Measurements from ENCODE around the gene SEMA4C.
"Not testable (repeated sequence)": the region's sequence is repeated elsewhere in the genome, so short reads cannot be mapped to it uniquely, and the experiment has no call there.

The SEMA4C gene

DNA sequence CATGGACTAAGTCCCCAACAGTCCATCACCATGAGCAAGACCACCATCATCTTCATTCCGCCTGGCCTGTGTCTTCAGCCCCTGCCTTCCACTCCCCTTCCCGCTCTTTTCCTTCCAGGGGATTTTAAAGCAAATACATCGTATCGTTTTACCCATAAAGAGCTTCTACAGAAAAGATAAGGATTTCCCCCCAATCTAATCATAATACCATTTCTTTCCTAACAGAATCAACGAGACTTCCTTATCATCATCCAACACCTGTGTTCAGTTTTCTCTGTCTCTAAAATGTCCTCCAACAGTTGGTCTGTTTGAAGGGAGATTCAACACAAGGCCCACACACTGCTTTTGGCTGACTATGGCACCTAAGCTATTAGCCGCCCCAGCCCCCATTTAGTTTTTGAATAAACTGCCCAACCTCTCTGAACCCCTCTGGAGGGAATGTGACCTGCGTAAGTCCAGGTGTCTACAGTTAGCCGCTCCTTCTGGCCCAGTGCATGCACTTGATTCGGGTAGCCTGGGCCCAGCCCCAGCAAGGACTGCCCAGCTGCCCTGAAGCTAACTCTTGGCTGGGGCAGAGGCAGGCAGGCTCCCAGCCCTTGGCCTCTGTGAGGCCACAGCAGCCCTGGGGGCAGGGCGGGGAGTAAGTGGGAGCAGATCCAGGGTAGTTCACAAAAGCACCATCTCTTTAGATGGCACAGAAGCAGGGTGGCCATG is 25.3 kb upstream of the SEMA4C start:
- Histone ChIP-seq H3K36me3 (ENCODE audit: control insufficient read depth, low read depth, low read length) (no peaks in the 10 kb centered on the region), H3K9ac (ENCODE audit: low read length) (no peak overlapping the region), H3K4me3 (ENCODE audit: low read length) (no peak overlapping the region), H3K27me3 (ENCODE audit: control insufficient read depth, insufficient read depth, low read length) (no peaks in the 10 kb centered on the region), H3K4me1 (ENCODE audit: control insufficient read depth, low read depth, low read length) (peaks cover 15% of the 10 kb centered on the region), H3K27ac (ENCODE audit: low read length) (no peak overlapping the region), H3K9me3 (ENCODE audit: control insufficient read depth, low read depth, low read length) (no peaks in the 10 kb centered on the region)

DNA sequence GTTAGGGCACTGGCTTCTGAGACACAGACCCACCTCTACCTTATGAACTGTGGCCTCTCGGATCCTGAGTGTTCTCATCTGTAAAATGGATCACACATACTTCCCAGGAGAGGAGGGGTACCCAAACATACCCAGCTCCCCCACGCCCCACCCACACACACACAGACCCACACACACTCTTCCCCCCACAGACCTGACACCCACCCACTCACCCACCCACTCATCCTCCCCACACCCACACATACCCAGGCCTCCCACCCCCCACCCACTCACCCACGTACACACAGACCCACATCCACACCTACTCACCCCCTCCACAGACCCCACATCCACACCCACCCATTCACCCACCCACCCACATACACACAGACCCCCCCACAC is 24.3 kb upstream of the SEMA4C start:
- H3K4me1 ChIP-seq (ENCODE audit: control insufficient read depth, low read depth, low read length), result peaks cover 15% of the 10 kb centered on the region
- H3K4me3 ChIP-seq (ENCODE audit: low read length), result no peak overlapping the region
- no peaks in the 10 kb centered on the region for H3K27me3 ChIP-seq (ENCODE audit: control insufficient read depth, insufficient read depth, low read length)
- H3K36me3 ChIP-seq (ENCODE audit: control insufficient read depth, low read depth, low read length), result no peaks in the 10 kb centered on the region
- no peak overlapping the region for H3K27ac ChIP-seq (ENCODE audit: low read length)
- no peaks in the 10 kb centered on the region for H3K9me3 ChIP-seq (ENCODE audit: control insufficient read depth, low read depth, low read length)
- no peak overlapping the region for H3K9ac ChIP-seq (ENCODE audit: low read length)

- Histone ChIP-seq H3K4me1 (ENCODE audit: control insufficient read depth, low read depth, low read length) (peaks cover 15% of the 10 kb centered on the region), H3K36me3 (ENCODE audit: control insufficient read depth, low read depth, low read length) (no peaks in the 10 kb centered on the region), H3K4me3 (ENCODE audit: low read length) (no peak overlapping the region), H3K9ac (ENCODE audit: low read length) (no peak overlapping the region), H3K9me3 (ENCODE audit: control insufficient read depth, low read depth, low read length) (no peaks in the 10 kb centered on the region), H3K27ac (ENCODE audit: low read length) (no peak overlapping the region), H3K27me3 (ENCODE audit: control insufficient read depth, insufficient read depth, low read length) (no peaks in the 10 kb centered on the region)
These were observed 23.6 kb upstream of the SEMA4C start for GRCh38 chr2:96893289-96894150.

GRCh38 chr2:96891591-96892333 is 21.9 kb upstream of the SEMA4C start:
- peaks cover 15% of the 10 kb centered on the region for H3K4me1 ChIP-seq (ENCODE audit: control insufficient read depth, low read depth, low read length)
- no peaks in the 10 kb centered on the region for H3K27me3 ChIP-seq (ENCODE audit: control insufficient read depth, insufficient read depth, low read length)
- H3K4me3 ChIP-seq (ENCODE audit: low read length), result no peak overlapping the region
- H3K9me3 ChIP-seq (ENCODE audit: control insufficient read depth, low read depth, low read length), result no peaks in the 10 kb centered on the region
- H3K36me3 ChIP-seq (ENCODE audit: control insufficient read depth, low read depth, low read length), result no peaks in the 10 kb centered on the region
- no peak overlapping the region for H3K27ac ChIP-seq (ENCODE audit: low read length)
- no peak overlapping the region for H3K9ac ChIP-seq (ENCODE audit: low read length)

DNA sequence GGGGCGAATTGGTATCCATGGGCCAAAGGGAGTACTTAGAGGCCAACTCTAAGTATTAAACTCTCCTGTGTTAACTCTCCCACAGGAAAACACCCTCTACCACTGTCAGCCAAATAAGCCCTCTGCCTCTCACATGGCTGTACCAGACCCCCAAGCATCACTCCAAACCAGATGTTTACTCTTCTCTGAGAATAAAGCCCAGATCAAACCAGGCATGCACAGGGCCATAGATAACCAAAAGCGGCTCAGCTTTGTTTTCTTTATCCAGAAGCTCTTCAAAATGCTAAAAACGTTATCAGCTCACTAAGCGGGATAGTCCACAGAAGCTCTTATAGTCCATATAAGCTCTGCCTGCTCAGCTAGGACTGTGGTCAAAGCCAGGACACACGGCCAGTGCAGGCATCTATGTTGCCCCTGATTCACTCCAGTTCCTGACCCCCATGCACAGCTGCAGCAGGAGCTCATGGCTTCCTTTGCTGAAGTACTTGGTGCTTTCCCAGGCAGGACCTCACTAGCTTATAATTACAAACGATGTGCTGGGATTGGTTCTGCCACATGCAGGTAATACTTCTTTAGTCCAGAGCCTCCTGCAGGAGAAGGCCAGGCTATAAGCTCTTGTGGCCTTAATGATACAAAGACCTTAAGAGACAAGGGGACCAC is 21.0 kb upstream of the SEMA4C start:
- peaks cover 15% of the 10 kb centered on the region for H3K4me1 ChIP-seq (ENCODE audit: control insufficient read depth, low read depth, low read length)
- no peaks in the 10 kb centered on the region for H3K27me3 ChIP-seq (ENCODE audit: control insufficient read depth, insufficient read depth, low read length)
- H3K9ac ChIP-seq (ENCODE audit: low read length), result no peak overlapping the region
- no peak overlapping the region for H3K4me3 ChIP-seq (ENCODE audit: low read length)
- no peaks in the 10 kb centered on the region for H3K9me3 ChIP-seq (ENCODE audit: control insufficient read depth, low read depth, low read length)
- H3K27ac ChIP-seq (ENCODE audit: low read length), result no peak overlapping the region
- H3K36me3 ChIP-seq (ENCODE audit: control insufficient read depth, low read depth, low read length), result no peaks in the 10 kb centered on the region

DNA sequence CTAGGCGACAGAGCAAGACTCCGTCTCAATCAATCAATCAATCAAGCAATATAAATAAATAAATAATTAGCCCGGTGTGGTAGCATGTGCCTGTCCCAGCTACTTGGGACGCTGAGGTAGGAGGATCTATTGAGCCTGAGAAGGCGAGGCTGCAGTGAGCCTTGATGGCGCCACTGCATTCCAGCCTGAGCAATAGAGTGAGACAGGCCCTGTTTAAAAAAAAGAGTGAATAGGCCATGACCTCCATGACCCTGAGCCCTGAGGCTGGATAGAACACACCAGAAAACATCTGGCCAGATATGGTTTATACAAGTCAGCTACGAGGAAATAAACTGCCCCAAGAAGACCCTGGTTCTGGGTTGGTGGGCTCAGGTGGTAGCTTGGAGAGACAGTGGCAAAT is 20.4 kb upstream of the SEMA4C start:
- Histone ChIP-seq H3K36me3 (ENCODE audit: control insufficient read depth, low read depth, low read length) (no peaks in the 10 kb centered on the region), H3K9me3 (ENCODE audit: control insufficient read depth, low read depth, low read length) (no peaks in the 10 kb centered on the region), H3K9ac (ENCODE audit: low read length) (no peak overlapping the region), H3K27ac (ENCODE audit: low read length) (no peak overlapping the region), H3K4me3 (ENCODE audit: low read length) (no peak overlapping the region), H3K4me1 (ENCODE audit: control insufficient read depth, low read depth, low read length) (peaks cover 12% of the 10 kb centered on the region), H3K27me3 (ENCODE audit: control insufficient read depth, insufficient read depth, low read length) (no peaks in the 10 kb centered on the region)

GRCh38 chr2:96889502-96889901 is 19.6 kb upstream of the SEMA4C start:
- H3K4me1 ChIP-seq (ENCODE audit: control insufficient read depth, low read depth, low read length), result peaks cover 10% of the 10 kb centered on the region
- H3K9me3 ChIP-seq (ENCODE audit: control insufficient read depth, low read depth, low read length); H3K9ac ChIP-seq (ENCODE audit: low read length); H3K4me3 ChIP-seq (ENCODE audit: low read length); H3K27me3 ChIP-seq (ENCODE audit: control insufficient read depth, insufficient read depth, low read length); H3K36me3 ChIP-seq (ENCODE audit: control insufficient read depth, low read depth, low read length); H3K27ac ChIP-seq (ENCODE audit: low read length): not testable (repeated sequence)

GRCh38 chr2:96888072-96889011 is 18.5 kb upstream of the SEMA4C start:
- Histone ChIP-seq H3K9me3 (ENCODE audit: control insufficient read depth, low read depth, low read length) (no peaks in the 10 kb centered on the region), H3K4me3 (ENCODE audit: low read length) (no peak overlapping the region), H3K4me1 (ENCODE audit: control insufficient read depth, low read depth, low read length) (peaks cover 10% of the 10 kb centered on the region), H3K36me3 (ENCODE audit: control insufficient read depth, low read depth, low read length) (no peaks in the 10 kb centered on the region), H3K9ac (ENCODE audit: low read length) (no peak overlapping the region), H3K27ac (ENCODE audit: low read length) (no peak overlapping the region), H3K27me3 (ENCODE audit: control insufficient read depth, insufficient read depth, low read length) (no peaks in the 10 kb centered on the region)

DNA sequence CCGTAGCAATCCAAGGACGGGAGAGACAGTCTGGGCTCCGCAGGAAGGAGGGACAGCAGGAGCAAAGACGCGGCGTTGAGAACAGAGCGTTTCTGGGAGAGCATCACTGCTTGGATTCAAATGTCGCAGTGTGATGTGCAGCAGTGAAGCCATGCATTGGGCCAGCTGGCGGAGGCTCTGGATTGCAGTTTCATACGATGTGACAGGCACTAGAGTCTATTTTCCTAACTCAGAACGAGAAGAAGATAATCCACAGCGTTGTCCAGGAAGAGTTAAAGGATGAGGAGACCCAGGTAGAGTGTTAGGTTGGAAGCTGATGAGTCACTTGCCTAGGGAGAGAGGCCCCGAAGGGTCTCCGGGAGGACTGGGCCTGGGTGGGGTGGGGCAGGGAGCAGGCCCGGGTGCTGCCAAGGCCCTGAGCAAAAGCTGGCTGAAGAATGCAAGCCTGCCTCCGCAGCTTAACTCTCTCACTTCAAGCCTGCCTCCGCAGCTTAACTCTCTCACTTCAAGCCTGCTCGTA is 17.7 kb upstream of the SEMA4C start:
- Histone ChIP-seq H3K27ac (ENCODE audit: low read length) (no peak overlapping the region), H3K9me3 (ENCODE audit: control insufficient read depth, low read depth, low read length) (no peaks in the 10 kb centered on the region), H3K9ac (ENCODE audit: low read length) (no peak overlapping the region), H3K36me3 (ENCODE audit: control insufficient read depth, low read depth, low read length) (no peaks in the 10 kb centered on the region), H3K4me1 (ENCODE audit: control insufficient read depth, low read depth, low read length) (peaks cover 12% of the 10 kb centered on the region), H3K4me3 (ENCODE audit: low read length) (no peak overlapping the region), H3K27me3 (ENCODE audit: control insufficient read depth, insufficient read depth, low read length) (no peaks in the 10 kb centered on the region)

DNA sequence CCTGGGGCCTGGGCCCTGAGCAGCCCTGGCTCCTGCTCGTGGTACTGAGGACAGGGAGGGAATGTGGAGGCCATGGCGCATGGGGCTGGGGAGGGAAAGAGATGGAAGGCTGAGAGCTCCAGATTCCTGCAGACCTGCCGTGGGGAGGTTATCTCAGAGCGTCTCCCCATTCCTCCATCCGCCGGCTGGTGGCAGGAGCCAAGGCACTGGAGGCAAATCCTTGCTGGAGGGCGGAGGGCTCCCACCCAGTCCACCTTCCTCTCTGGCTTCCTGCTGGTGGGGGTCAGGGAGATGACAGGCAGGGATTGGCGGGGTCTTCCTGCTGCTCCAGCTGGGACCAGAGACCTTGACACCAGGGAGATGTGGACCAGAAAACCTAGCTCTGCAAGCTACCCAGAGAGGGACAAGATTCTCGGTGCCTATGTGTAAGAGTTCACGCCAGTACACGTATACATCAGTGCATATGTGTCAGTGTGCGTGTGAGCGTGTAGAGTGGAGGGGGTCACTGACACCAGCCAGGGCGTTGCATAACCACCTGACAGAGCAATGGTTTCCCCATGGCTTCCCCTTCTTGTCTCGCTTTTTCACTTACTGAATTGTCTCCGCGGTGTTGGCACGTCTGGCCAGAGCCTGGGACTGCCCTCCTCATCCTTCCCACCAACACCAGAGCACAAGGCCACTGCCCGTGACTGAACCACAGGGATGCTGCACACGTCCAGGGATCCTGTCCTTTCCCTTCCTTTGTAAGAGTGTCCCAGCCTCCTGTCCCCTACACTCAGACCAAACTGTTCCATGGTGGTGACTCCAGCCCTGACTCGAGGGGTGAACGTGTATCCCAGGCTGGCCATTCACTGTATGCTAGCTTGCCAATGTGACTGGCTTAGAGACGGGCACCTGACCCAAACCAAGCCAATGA is 15.8 kb upstream of the SEMA4C start:
- Histone ChIP-seq H3K36me3 (ENCODE audit: control insufficient read depth, low read depth, low read length) (no peaks in the 10 kb centered on the region), H3K9ac (ENCODE audit: low read length) (no peak overlapping the region), H3K4me3 (ENCODE audit: low read length) (no peak overlapping the region), H3K27ac (ENCODE audit: low read length) (no peak overlapping the region), H3K27me3 (ENCODE audit: control insufficient read depth, insufficient read depth, low read length) (no peaks in the 10 kb centered on the region), H3K4me1 (ENCODE audit: control insufficient read depth, low read depth, low read length) (peaks cover 20% of the 10 kb centered on the region), H3K9me3 (ENCODE audit: control insufficient read depth, low read depth, low read length) (no peaks in the 10 kb centered on the region)
